OCI-LY7 (cell line): ENCODE results near the gene MICAL3. TPM values are rescaled to one million over a fixed set of nuclear protein-coding genes. Genes with fewer than 3 reads are reported as not detected.

Experiments used
- BruUV-seq: library from RNA; stranded (reverse); fragments of 400-500 nt; replicated peaks from 2 replicates; lab custom pipeline; 2021; lab: Mats Ljungman, UMichigan
- CTCF ChIA-PET: fragments of 300-600 bp; sonication (Branson Sonifier 250); formaldehyde crosslinking; loops from one replicate; lab custom pipeline; 2022; ENCODE audit warnings: antibody characterized with exemption; ENCODE audit not compliant: unreplicated experiment; lab: Charles Lee
- POLR2A ChIA-PET: fragments of 300-600 bp; sonication (Branson Sonifier 250); formaldehyde crosslinking; loops from one replicate; lab custom pipeline; 2022; ENCODE audit warnings: antibody characterized with exemption; lab: Charles Lee
- DNase-seq: peaks from one replicate; pipeline ENCODE4 v3.0.0-alpha.2; 2015; ENCODE audit warnings: low spot score
- H2AFZ ChIP-seq: fragments of 200-600 bp; sonication (generic), shearing (Covaris generic); 2 replicates; pipeline ENCODE4 v1.6.1; 2014; ENCODE audit warnings: mild to moderate bottlenecking, antibody characterized with exemption, low read length, moderate library complexity
- H3K27ac ChIP-seq: fragments of 200-600 bp; sonication (generic); 2 replicates; pipeline ENCODE4 v1.5.1; 2014; ENCODE audit warnings: mixed run types, low read depth, mild to moderate bottlenecking, moderate library complexity, low read length, inconsistent platforms; ENCODE audit not compliant: poor library complexity, severe bottlenecking
- H3K36me3 ChIP-seq: fragments of 200-600 bp; sonication (generic); 2 replicates; pipeline ENCODE4 v1.6.1; 2014; ENCODE audit warnings: mild to moderate bottlenecking, antibody characterized with exemption, low read length, moderate library complexity, mixed read lengths; ENCODE audit not compliant: insufficient read depth
- H3K4me1 ChIP-seq: fragments of 200-600 bp; sonication (generic); 2 replicates; pipeline ENCODE4 v1.5.1; 2014; ENCODE audit warnings: mild to moderate bottlenecking, low read length; ENCODE audit not compliant: insufficient read depth, poor library complexity, severe bottlenecking
- H3K4me2 ChIP-seq: fragments of 200-600 bp; sonication (generic); 2 replicates; pipeline ENCODE4 v1.6.1; 2014; ENCODE audit warnings: mild to moderate bottlenecking, low read length
- H3K4me3 ChIP-seq: fragments of 200-600 bp; sonication (generic); 2 replicates; pipeline ENCODE4 v1.5.1; 2014; ENCODE audit warnings: mild to moderate bottlenecking, low read depth, low read length; ENCODE audit not compliant: poor library complexity, severe bottlenecking
- H3K79me2 ChIP-seq: fragments of 200-600 bp; sonication (generic); 2 replicates; pipeline ENCODE4 v1.6.1; 2016; ENCODE audit warnings: low read depth, mild to moderate bottlenecking, low read length, moderate library complexity, mixed read lengths; ENCODE audit not compliant: insufficient read depth
- H3K9me2 ChIP-seq: fragments of 200-600 bp; sonication (generic); 2 replicates; pipeline ENCODE4 v1.6.1; 2016; ENCODE audit warnings: mild to moderate bottlenecking, low read length, mixed read lengths; ENCODE audit not compliant: insufficient read depth
- H3K9me3 ChIP-seq: fragments of 200-600 bp; sonication (generic); 2 replicates; pipeline ENCODE4 v1.6.1; 2014; ENCODE audit warnings: mild to moderate bottlenecking, mixed run types, low read length, mixed read lengths
- H4K20me1 ChIP-seq: fragments of 200-600 bp; sonication (generic); 2 replicates; pipeline ENCODE4 v1.6.1; 2014; ENCODE audit warnings: mild to moderate bottlenecking, antibody characterized with exemption, low read length, moderate library complexity, mixed read lengths; ENCODE audit not compliant: insufficient read depth
- CTCF ChIP-seq: fragments of 200-600 bp; sonication (generic); conservative IDR thresholded peaks from 2 replicates; pipeline ENCODE4 v1.5.1; 2014; ENCODE audit warnings: mild to moderate bottlenecking, antibody characterized with exemption, low read length, moderate library complexity, mixed read lengths
- EZH2phosphoT487 ChIP-seq: fragments of 200-600 bp; sonication (generic); IDR thresholded peaks from 2 replicates; pipeline ENCODE4 v1.6.1; 2018; ENCODE audit warnings: low read depth, borderline replicate concordance, mild to moderate bottlenecking, mixed run types, antibody characterized with exemption, low read length, moderate library complexity, mixed read lengths
- intact Hi-C: fragments of 100-400 bp; cut with micrococcal nuclease; formaldehyde crosslinking; loops from one replicate; pipeline ENCODE4 v1.10.0; 2022; ENCODE audit not compliant: unreplicated experiment
- total RNA-seq, 2 experiments: library from RNA; depleted of rRNA in 1 of 2; stranded (reverse); fragments of >200 nt in 1 of 2; shearing (Covaris generic) in 1 of 2; gene quantifications; 2 replicates each; pipeline ENCODE4 v1.2.3, GENCODE V29; 2014 to 2022

MICAL3 gene
- total RNA-seq, 2 experiments from 2014 or later: 80.9 to 210 TPM

GRCh38 chr22:17846326-17846992 lies 177.9 kb downstream of the MICAL3 start:
- no TSS peak for BruUV-seq
- no peak for TF ChIP-seq EZH2phosphoT487
- intact Hi-C loops: no loop called here
- Histone ChIP-seq H3K9me2 (no peaks in the 10 kb centered on the region), H3K27ac (no peak overlapping the region), H3K4me1 (no peaks in the 10 kb centered on the region), H4K20me1 (no peaks in the 10 kb centered on the region), H3K4me2 (no peak overlapping the region), H2AFZ (no peak overlapping the region), H3K9me3 (no peaks in the 10 kb centered on the region), H3K79me2 (no peaks in the 10 kb centered on the region), H3K4me3 (no peak overlapping the region), H3K36me3 (peaks cover 89% of the 10 kb centered on the region)
- no peak for DNase-seq
- POLR2A ChIA-PET: interaction anchor here (1.0 kb wide), 1 partner anchor 11 kb away, joined by 3 read pairs; no protein-coding TSS in a partner anchor
- CTCF ChIA-PET: no interaction called here

- no peak for DNase-seq
- H3K36me3 ChIP-seq: peaks cover 89% of the 10 kb centered on the region
- no peaks in the 10 kb centered on the region for H3K4me1 ChIP-seq
- no peaks in the 10 kb centered on the region for H3K9me2 ChIP-seq
- ChIA-PET CTCF (no interaction called here), POLR2A (no interaction called here)
- H3K4me2 ChIP-seq: no peak overlapping the region
- intact Hi-C loops: no loop called here
- H3K9me3 ChIP-seq: no peaks in the 10 kb centered on the region
- TF ChIP-seq EZH2phosphoT487: no peak
- no peak for TF ChIP-seq CTCF
- no TSS peak for BruUV-seq
- no peaks in the 10 kb centered on the region for H4K20me1 ChIP-seq
- no peak overlapping the region for H2AFZ ChIP-seq
- no peaks in the 10 kb centered on the region for H3K79me2 ChIP-seq
- H3K27ac ChIP-seq: no peak overlapping the region
- no peak overlapping the region for H3K4me3 ChIP-seq
Observed at GRCh38 chr22:17845790-17846189, 178.6 kb downstream of the MICAL3 start.

GRCh38 chr22:17845327-17845726 lies 179.0 kb downstream of the MICAL3 start:
- ChIA-PET CTCF (interaction anchor here (0.6 kb wide), 1 partner anchor 11 kb away, joined by 3 read pairs; no protein-coding TSS in a partner anchor), POLR2A (no interaction called here)
- intact Hi-C loops: no loop called here
- H3K79me2 ChIP-seq: no peaks in the 10 kb centered on the region
- TF ChIP-seq CTCF (no peak), EZH2phosphoT487 (no peak)
- no TSS peak for BruUV-seq
- no peaks in the 10 kb centered on the region for H3K4me1 ChIP-seq
- no peaks in the 10 kb centered on the region for H3K9me3 ChIP-seq
- no peak for DNase-seq
- no peak overlapping the region for H2AFZ ChIP-seq
- no peak overlapping the region for H3K4me2 ChIP-seq
- no peak overlapping the region for H3K27ac ChIP-seq
- H3K9me2 ChIP-seq: no peaks in the 10 kb centered on the region
- peaks cover 90% of the 10 kb centered on the region for H3K36me3 ChIP-seq
- no peaks in the 10 kb centered on the region for H4K20me1 ChIP-seq
- H3K4me3 ChIP-seq: no peak overlapping the region
